Adrenal gland (tissue), 12 donors: ENCODE results near the gene NOTCH3. TPM values are rescaled to one million over a fixed set of nuclear protein-coding genes. Genes with fewer than 3 reads are reported as not detected.

ENCODE experiments used
- DNase-seq, 7 donors: peaks; one replicate each; pipeline ENCODE4 v3.0.0-alpha.2; 2019 to 2020
- H3K27ac ChIP-seq, 5 donors: fragments of 200-600 bp; sonication (generic) in 4 of 5; 1 replicate in 3 of 5; 2 replicates in 2 of 5; pipeline versions ENCODE4 v1.5.1 to v1.8.0; 2016 to 2020; ENCODE audit warnings: mild to moderate bottlenecking in 1 of 5
- H3K27me3 ChIP-seq: fragments of 200-600 bp; 2 replicates; pipeline ENCODE4 v1.8.0; 2021
- H3K36me3 ChIP-seq, 2 donors: fragments of 200-600 bp; replicated peaks in 1 of 2; 1 replicate in 1 of 2; 2 replicates in 1 of 2; pipeline versions ENCODE4 v1.5.1 to v1.8.0; 2018 to 2022
- H3K4me1 ChIP-seq, 2 donors: fragments of 200-600 bp; replicated peaks in 1 of 2; 1 replicate in 1 of 2; 2 replicates in 1 of 2; pipeline versions ENCODE4 v1.5.1 to v1.8.0; 2018 to 2021
- H3K4me3 ChIP-seq, 4 donors: fragments of 200-600 bp; sonication (generic) in 3 of 4; one replicate each; pipeline ENCODE4 v1.5.1; 2016 to 2018
- H3K9me3 ChIP-seq, 3 donors: fragments of 200-600 bp; sonication (generic) in 1 of 3; replicated peaks in 1 of 3; 1 replicate in 2 of 3; 2 replicates in 1 of 3; pipeline versions ENCODE4 v1.5.1 to v1.8.0; 2016 to 2021
- POLR2A ChIP-seq, 2 donors: fragments of 450-650 bp; IDR thresholded peaks; one replicate each; pipeline ENCODE4 v1.6.1; 2017; ENCODE audit warnings: antibody characterized with exemption in 2 of 2, mild to moderate bottlenecking in 2 of 2, moderate library complexity in 1 of 2
- WGBS, 4 donors: extraction: QIAGEN DNeasy Blood & Tissue Kit in 2 of 4; methylation state at CpG; one replicate each; pipeline versions ENCODE4 v1.1.5 to v1.1.7; 2013 to 2017; 5-methylcytosine and 5-hydroxymethylcytosine counted together
- intact Hi-C, 2 donors: fragments of 100-400 bp; cut with DNase I; formaldehyde crosslinking; loops; one replicate each; pipeline versions ENCODE4 v1.14.1 to v1.15.0; 2022 to 2023
- polyA plus RNA-seq, 3 donors: library from polyadenylated mRNA; stranded (reverse); fragments of 200-250 nt in 2 of 3; fragments of 350-450 nt in 1 of 3; fragmentation: Illumina TruSeq in 1 of 3; extraction: RNeasy Lipid Tissue Mini Kit (QIAGEN cat#74804) in 1 of 3; gene quantifications; one replicate each; pipeline ENCODE4 v1.2.3, GENCODE V29; 2013 to 2014
- total RNA-seq, 9 donors: library from RNA; depleted of rRNA in 4 of 9; stranded (reverse); fragments of >200 nt in 4 of 9; fragments of 120-200 nt in 1 of 9; fragmentation: NEBNext Ultra II Directional in 1 of 9; extraction: Animal tissue kit (Norgen Biotek cat#: 25700) in 1 of 9; gene quantifications; one replicate each; pipeline versions ENCODE4 v1.1.0 to v1.2.4, GENCODE V29; 2013 to 2023
- TF ChIP-seq, protein P1 (sequence below), 6 experiments: fragments of 450-650 bp in 4 of 6; fragments of 200-600 bp in 2 of 6; sonication (generic) in 1 of 6; IDR thresholded peaks; 1 replicate in 5 of 6; 2 replicates in 1 of 6; pipeline versions ENCODE4 v1.5.1 to v1.8.0; 2016 to 2021; ENCODE audit warnings: antibody characterized with exemption in 6 of 6, mild to moderate bottlenecking in 2 of 6, moderate library complexity in 1 of 6
- donor health status: healthy with polysubstance abuse.
- donor health status: Bipolar disorder and iron deficiency.
- donor health status: DM: yes; HTN: yes; CAD: no.
- donor health status: DM: no; HTN: no; CAD: no.
- donor health status: DM: no; HTN: no; CAD: no.
- donor health status: DM: yes; HTN: yes; CAD: no.

Gene NOTCH3
- total and polyA plus RNA-seq, 12 donors: 3.7 to 39.3 (median 12.8) TPM

DNA sequence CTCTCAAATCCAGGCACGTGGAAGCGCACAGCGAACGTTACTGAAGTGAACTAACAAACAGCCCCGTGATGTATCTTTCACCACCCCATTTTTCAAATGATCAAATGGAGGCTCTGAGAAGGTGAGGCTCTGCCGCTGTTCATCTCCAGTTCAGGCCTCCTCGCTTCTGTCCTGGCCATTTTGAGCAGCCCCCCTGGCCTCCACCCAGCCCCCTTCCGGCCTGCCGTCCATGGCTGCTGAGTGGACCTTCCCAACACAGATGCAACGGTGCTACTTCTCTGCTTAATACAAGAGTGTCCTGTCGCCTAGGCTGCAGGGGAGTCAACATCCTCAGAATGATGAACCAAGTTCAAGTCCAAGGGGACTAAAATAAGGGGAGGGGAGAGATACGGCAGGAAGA is 83.9 kb downstream of the NOTCH3 start:
- H3K36me3 ChIP-seq: peaks cover 0 to 89% of the 10 kb centered on the region in 2 donors

DNA sequence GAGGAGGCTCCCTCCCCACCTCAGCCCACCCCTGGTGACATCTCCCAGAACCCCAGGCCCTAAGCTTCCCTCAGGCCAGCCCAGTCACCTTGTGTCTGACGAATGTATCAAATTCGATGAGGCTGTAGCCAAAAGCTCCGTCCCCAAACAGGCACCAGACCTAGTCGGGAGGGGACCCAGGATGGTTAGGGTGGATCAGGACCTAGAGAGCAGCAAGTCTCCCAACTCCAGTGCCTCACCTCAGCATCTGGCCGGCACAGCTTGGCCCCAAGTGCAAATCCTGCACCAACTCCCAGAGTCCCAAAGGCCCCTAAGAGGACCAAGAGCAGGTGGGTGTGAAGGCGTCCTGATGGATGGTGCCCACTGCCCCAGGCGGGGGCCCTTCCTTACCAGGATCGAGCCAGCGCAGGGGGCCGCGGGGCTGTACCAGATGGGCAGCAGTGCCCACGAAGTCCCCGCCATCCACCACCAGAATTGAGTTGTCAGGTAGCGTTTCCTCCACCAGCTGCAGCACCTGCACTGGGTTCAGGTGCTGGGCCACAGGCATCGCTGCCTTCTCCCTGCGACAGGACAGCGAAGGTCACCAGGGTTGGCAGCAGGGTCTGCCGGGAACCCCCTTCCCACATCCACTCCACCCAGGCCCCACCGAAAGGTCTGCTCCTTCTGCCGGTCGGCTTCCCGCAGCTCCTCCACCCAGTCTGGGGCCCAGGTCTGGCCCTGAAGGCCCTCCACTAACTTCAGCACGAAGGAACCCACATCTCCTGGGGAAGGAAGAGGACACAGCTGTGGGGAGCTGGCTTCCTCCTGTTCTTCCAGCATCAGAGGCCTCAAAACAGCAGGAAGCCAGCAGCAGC is 84.8 kb downstream of the NOTCH3 start:
- Histone ChIP-seq H3K36me3 (peaks cover 0 to 88% of the 10 kb centered on the region in 2 donors), H3K4me3 (no peak overlapping the region), H3K27ac (peak overlapping the region in 2 of 5 donors; percentile 17 to 60), H3K27me3 (no peaks in the 10 kb centered on the region), H3K9me3 (no peaks in the 10 kb centered on the region), H3K4me1 (peaks cover 0 to 8% of the 10 kb centered on the region in 2 donors)
- intact Hi-C loops: no loop called here
- DNase-seq: no peak
- 76 to 84% (median 80%) methylated on average over 10 to 23 of the region's 23 CpGs for WGBS, 4 donors
- no peak for TF ChIP-seq POLR2A (IDR thresholded peaks at IDR 0.05)
- TF ChIP-seq, protein P1, sequence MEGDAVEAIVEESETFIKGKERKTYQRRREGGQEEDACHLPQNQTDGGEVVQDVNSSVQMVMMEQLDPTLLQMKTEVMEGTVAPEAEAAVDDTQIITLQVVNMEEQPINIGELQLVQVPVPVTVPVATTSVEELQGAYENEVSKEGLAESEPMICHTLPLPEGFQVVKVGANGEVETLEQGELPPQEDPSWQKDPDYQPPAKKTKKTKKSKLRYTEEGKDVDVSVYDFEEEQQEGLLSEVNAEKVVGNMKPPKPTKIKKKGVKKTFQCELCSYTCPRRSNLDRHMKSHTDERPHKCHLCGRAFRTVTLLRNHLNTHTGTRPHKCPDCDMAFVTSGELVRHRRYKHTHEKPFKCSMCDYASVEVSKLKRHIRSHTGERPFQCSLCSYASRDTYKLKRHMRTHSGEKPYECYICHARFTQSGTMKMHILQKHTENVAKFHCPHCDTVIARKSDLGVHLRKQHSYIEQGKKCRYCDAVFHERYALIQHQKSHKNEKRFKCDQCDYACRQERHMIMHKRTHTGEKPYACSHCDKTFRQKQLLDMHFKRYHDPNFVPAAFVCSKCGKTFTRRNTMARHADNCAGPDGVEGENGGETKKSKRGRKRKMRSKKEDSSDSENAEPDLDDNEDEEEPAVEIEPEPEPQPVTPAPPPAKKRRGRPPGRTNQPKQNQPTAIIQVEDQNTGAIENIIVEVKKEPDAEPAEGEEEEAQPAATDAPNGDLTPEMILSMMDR (IDR thresholded peaks at IDR 0.05): no peak

More for the DNA sequence above, 83.9 kb downstream of the NOTCH3 start:
- no peaks in the 10 kb centered on the region for H3K9me3 ChIP-seq
- intact Hi-C loops: no loop called here
- H3K4me3 ChIP-seq: no peak overlapping the region
- no peak overlapping the region for H3K27ac ChIP-seq
- whole genome bisulfite sequencing, 4 donors: 86 to 92% (median 89%) methylated on average over 12 of the region's 12 CpGs
- TF ChIP-seq, protein P1 (IDR thresholded peaks at IDR 0.05): no peak
- TF ChIP-seq POLR2A (IDR thresholded peaks at IDR 0.05): no peak
- DNase-seq: no peak
- no peaks in the 10 kb centered on the region for H3K27me3 ChIP-seq
- H3K4me1 ChIP-seq: peaks cover 0 to 8% of the 10 kb centered on the region in 2 donors

DNA sequence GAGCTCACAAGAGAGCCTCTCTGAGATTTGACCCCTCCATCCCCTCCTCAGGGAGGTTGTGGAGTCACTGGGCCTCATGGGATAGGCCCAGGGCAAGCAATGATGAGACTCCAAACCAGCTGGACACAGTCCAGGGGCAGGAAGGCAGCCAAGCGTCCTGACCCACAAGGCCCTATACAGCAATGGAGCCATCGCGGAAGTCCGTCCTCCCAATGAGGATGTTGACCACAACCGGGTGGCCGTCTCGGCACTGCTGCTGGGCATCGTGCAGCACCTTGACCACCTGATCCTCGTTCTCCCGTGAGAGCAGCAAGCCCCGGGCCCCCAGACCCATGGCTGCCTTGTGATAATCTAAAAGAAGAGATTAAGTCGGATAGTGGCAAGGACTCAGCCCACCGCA is 85.7 kb downstream of the NOTCH3 start:
- Histone ChIP-seq H3K27me3 (no peaks in the 10 kb centered on the region), H3K9me3 (no peaks in the 10 kb centered on the region), H3K36me3 (peaks cover 0 to 88% of the 10 kb centered on the region in 2 donors), H3K27ac (peak overlapping the region in 2 of 5 donors; percentile 16 to 60), H3K4me1 (peaks cover 0 to 8% of the 10 kb centered on the region in 2 donors), H3K4me3 (no peak overlapping the region)
- intact Hi-C loops: no loop called here
- DNase-seq: peak; percentile 70 to 90 (median 83)
- no peak for TF ChIP-seq POLR2A (IDR thresholded peaks at IDR 0.05)
- TF ChIP-seq, protein P1 (IDR thresholded peaks at IDR 0.05): no peak
- 53 to 60% (median 53%) methylated on average over 10 to 13 of the region's 13 CpGs; no CpG with 5 or more reads in 1 of the 4 donors for WGBS, 4 donors

DNA sequence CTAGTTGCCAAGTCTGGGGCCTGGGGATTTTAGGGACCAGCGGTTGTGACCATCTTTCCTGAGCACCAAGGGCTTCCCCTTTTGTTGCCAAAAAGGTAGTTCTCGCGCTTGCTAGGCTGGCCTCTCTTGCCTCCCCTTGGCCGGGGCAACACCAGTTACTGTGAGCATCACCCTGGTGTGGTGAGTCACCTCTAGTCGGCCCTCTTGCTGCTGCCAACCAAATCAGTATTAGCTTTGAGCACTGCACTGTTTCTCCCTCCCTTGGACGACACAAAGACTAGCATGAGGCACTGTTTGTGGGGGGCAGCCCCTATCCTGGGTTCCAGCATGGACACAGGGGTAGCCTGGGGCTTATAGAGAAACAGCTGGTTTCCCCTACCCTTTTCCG is 86.6 kb downstream of the NOTCH3 start:
- DNase-seq: peak in 5 of 7 donors; percentile 37 to 66 (median 60)
- Histone ChIP-seq H3K9me3 (no peaks in the 10 kb centered on the region), H3K27ac (peak overlapping the region in 1 of 5 donors; percentile 60), H3K4me1 (peaks cover 0 to 8% of the 10 kb centered on the region in 2 donors), H3K27me3 (no peaks in the 10 kb centered on the region), H3K4me3 (no peak overlapping the region), H3K36me3 (peaks cover 0 to 84% of the 10 kb centered on the region in 2 donors)
- intact Hi-C loops: no loop called here
- WGBS, 4 donors: 47 to 60% (median 57%) methylated on average over 4 to 7 of the region's 7 CpGs
- TF ChIP-seq POLR2A (IDR thresholded peaks at IDR 0.05): no peak
- TF ChIP-seq, protein P1 (IDR thresholded peaks at IDR 0.05): no peak
